IPS DF 4.7 (cell line): ENCODE results near the gene LRRC4C.

ENCODE experiments used
- DNase-seq: peaks from one replicate; pipeline ENCODE4 v3.0.0-alpha.2; 2013; ENCODE audit warnings: low spot score; ENCODE audit errors: extremely low read depth

Gene LRRC4C

DNA sequence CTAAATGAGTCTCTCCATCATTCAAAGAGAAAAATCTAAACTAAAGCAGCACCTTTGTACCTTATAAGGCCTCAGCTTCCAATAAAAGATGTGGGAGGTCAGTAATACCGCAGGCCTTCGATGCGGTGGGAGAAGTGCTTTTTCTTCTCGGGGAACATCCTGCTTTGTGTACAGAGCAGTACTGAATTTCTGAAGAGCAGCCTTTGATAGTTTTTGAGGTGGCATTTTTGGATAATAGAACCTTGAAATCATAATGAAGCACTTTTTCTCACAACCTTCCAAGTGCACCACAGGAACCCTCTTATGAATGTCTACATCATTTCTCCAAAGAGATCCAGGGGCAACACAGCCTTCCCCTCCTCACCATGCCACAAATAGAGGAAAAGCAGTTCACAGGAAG, 39.6 kb downstream of the LRRC4C start:
- no peak for DNase-seq

DNA sequence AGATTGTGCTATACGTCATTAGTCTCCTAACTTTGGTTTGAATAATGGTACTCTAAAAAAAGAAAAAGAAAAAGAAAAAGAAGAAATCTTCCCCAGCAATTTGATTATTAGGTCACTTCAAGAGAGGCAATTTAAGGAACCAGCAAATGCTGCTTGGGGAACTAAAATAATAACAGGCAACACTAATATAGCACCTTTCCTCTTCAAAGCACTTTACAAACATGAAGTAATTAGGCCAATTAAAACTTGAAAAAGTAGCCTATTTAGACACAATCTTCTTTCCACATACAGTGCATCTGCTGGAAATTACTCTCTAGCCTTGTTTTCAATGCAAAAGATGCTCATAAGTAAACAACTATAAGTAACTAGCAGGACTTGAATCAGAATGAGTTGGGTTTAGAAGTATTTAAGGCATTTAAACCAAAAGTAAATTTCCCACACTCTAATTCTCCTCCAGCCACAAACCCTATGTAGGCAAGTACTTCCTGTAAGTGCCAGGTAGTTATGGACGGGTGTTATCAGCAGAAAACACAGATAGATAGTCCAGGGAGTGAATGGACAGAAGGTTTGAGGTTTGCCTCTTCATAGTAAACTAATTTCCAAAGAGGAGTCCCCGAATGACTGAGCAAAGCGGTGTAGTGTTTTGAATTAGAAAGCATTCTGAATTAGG, 44.5 kb downstream of the LRRC4C start:
- no peak for DNase-seq

DNA sequence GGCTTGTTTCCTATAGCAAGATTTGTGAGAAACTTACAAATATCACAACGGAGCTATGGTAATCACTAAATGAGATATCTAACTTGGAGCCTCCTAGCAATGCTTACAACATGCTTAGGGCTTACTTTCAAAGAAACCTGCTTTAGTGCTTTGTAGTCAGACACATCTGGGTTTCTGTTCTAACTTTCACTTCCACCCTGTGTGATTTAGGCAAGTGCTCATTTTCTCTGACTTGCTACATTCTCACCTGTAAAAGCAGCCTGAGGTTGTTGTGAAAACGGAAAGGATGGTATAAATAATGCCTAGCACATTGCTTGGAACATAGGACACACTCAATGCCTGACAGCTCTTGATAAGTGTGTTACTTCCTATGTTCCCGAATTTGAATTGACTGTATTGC, 45.6 kb downstream of the LRRC4C start:
- DNase-seq, result no peak

DNA sequence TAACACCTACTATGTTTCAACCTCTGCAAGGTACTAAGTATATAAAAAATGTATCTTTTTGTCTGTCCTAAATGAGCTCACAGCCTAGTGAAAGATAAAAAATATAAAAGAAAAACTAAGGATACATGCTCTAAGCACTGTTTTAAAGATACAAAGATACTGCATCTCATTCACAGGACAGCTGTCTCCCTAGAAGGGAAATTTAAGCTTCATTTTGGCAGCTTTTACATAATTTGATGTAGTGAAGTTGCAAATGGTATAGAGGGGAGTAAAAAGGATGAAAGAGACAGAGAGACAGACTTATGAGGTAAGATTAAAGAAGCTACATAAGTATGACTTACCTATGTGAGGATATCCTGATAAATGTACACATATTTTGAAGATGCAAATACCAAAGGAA, 53.6 kb downstream of the LRRC4C start:
- DNase-seq, result no peak

DNA sequence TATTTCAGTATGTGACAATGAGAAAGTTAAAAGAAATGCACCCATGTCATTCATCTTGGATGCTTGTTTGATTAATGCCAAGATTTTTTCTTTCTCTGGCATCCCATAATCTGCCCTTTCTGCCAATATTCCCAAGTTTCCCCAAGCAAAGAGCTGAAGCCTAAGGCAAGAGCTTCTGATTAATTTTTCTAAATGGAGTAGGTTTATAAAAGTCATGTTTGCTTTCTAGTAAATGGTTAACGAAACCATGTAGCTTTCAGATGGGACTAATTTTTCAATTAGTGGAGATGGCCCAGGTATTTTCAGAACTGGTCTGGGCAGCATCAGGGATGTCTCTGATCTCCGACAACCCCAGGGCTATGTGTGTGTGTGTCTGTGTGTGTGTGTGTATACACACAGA, 55.3 kb downstream of the LRRC4C start:
- no peak for DNase-seq

DNA sequence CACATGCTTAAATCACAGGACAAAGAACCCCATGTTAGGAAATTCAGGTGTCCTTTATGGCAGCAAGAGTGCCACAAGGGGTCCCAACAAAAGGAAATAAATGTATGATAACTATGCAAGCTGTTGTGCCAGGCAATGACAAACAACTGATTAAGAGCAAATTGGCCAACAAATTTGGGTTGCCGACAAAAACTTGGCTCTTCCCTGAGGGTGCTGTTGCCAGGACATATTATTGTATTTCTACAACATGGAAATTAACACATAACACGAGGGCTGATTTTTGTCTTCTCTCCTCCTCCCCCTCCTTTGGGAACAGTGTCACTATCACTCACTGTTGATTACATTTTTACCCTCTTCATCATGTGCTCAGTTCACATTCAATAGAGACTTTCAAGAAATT, 56.0 kb downstream of the LRRC4C start:
- no peak for DNase-seq

DNA sequence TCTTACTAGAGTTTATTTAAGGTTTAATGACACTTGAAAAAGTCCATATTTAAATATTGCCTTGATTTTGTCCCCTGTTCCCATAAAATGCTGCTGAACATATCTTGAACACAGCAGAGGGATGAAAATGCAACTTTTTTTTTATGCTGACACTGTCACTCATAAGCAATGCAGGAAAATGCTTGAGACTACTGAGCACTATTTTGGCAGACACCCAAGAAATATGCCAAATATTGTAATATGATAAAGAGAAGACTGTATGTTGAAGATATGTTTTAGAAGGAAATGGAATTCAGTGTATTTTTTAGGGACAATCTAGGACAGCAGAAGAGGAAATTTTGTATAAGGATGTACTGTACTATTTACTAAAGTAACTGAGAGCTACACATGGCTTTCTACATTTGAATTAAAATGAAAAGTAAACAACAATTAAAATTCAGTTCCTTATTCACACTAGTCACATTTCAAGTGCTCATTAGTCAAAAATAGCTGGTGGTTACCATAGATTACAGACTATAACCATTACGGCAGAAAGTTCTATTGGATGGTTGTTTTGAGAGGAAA, 58.6 kb downstream of the LRRC4C start:
- DNase-seq, result no peak

DNA sequence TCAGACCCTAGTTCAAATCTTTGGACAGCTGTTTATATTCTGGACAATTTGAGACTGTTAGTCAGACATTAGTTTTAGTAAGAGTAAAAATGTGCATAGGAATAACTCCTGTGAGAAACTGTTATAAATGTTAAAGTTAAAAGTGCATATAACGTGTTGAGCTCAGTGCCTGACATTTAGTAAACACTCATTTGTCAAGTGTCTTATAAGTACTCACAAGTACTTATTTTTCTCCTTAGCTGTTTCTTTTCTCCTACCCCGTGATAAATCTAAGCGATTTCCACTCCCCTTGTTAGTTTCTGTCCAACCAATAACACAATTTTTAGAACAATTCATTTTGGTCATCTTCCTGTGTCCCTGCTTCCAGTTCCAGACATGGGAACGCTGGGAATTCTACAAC, 59.3 kb downstream of the LRRC4C start:
- DNase-seq, result no peak

DNA sequence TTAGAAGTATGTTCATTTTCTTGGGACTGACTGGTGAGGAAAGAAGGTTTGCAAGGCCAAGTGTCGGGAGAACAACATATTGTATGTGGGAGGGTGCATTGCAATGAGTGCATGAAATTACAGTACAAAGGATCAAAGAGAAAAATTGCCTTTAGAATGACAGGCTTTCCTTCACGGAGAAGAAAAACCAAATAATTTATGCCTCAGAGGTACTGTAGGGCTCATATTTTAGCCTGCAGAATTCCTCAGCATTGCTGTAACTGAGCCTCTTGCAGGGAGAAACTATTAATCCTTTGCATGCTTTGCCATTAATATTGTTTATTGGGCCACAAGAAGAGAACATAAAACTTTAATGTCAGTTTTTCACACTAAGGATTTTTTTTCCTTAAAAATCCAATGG, 60.1 kb downstream of the LRRC4C start:
- DNase-seq, result no peak

DNA sequence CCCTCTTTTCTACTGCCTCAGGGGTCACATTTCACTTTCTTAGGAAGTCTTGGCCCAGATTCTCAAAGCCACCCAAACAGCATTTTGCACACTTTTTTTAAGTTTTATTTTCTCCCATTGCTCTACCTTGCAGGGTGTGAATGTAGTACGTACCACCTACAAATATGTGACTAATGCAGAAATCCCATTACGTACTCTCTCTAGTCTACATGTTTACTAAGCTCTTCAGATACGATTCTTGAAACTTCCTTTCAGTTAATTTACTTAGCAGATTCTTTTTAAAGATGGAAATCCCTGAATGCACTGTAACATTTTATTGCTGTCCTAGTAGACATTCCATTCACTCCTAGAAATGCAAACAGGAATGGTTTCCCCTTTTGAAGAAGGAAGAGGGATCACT, 61.3 kb downstream of the LRRC4C start:
- DNase-seq, result no peak

DNA sequence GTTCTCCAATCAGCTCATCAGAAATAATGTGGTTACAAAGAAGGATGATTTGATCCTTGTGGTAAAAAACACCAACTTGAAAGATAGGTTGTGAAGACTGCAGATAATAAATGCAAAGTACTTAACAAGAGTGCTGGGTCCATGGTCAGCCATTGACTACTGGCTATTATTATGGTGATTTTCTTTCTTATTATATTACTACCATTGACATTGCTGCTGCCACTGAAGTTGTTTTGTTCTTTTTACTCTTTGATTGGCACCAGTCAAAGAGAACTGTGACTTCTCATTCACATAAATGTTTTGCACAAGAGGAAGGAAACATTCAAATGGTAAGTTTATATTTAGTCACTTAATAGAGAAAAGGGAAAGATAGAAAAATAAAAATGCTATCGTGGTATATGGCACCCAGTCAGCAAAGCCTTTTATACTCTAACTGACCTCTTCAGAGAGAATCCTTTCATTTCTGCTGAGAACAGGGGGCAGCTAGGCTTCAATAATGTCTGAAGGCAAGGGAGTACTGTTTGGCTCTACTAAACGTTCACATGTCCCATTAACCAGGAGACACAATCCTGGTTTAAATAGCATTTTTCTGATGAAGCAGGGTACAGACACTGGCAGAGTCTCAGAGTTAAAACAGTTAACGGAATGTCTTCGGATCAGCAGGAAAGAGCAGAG, 64.8 kb downstream of the LRRC4C start:
- no peak for DNase-seq

DNA sequence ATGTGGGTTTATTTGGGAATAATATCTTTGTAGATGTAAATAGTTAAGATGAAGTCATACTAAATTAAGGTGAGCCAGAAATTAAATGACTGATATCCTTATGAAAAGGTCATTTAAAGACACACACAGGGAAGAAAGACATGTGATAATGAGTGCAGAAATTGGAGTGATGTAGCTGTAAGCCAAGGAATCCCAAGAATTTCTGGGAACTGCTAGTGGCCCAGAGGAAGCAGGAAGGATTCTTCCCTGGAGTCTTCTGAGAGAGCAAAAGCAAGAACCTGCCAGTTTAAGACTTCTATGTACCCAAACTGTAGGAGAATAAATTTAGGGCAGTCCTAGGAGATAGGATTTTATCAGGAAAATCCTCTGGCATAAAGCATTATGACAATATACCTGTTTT, 66.9 kb downstream of the LRRC4C start:
- DNase-seq, result peak; percentile 56

DNA sequence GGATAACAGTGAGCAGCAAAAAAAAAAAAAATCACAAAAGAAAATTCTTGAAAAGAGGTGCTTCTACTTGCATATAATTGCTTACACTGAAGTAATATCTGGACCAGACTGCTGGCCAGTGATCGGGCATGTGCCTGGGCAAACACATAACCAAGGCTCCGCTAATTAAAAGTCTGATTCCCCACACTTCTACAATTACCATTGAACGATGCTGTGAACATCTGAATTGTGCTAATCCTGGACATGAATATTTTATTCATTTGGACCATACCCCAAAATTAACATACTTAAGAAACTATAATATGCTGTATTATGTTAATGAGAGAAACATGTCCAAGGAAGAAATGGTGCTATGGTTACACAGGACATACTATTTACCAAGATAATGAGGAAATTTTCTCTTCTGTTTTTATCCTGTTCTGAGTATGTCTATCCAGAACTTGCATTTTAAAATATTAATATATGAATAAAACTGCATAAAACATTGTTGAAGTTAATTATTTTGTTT, 69.8 kb downstream of the LRRC4C start:
- DNase-seq, result no peak

DNA sequence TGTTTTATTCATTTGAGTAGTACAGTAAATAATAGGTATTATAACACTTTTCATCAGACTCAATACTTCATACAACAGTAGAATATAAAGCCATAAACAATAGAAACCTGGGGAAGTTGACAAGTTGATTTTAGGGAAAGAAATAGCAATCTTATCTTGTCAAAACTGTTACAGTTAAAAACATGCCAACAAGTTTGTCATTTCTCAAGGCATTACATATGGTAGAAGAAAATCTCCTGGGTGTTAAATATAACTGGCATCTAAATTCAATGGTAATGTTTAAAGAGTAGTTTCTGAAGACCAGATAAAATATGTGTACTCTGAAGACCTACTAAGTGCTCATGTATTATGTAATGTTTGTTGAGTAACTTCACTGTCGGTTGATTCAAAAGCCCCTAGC, 75.1 kb downstream of the LRRC4C start:
- no peak for DNase-seq

DNA sequence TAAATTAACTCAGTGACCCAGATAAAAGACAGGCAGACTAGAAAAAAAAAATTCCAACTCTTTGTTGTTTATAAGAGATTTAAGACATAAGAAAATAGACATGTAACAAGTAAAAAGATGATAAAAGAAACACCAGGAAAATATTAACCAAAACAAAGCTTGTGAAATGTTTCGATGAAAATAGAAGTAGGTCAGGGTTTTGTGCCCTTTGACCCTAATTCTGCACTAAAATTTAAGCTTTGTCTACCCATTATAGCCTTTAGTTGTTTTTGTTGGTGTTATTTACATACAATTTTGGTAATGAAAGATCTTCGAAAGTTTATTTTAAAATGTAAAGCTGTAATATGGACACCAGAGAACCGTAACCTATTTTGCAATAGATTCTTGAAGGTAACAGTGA, 75.7 kb downstream of the LRRC4C start:
- DNase-seq, result no peak

DNA sequence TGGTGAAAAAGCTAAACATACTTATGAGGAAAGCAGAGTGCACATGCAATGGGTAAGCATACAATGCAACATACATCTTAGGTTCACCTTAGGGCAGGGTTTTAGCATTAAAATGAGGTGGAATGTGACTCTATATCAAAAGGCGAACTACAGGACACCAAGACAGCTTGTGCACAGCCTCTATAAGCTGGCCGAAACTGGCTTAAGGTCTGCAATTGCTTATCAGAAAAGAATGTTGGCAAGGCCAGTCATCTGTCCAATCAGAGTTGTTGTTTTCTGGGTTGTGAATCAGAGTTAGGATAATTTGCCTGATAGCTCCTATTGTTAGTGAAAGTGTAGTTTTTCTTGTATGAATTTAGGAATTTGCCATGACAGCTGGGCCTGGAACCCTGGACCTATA, 76.5 kb downstream of the LRRC4C start:
- no peak for DNase-seq

DNA sequence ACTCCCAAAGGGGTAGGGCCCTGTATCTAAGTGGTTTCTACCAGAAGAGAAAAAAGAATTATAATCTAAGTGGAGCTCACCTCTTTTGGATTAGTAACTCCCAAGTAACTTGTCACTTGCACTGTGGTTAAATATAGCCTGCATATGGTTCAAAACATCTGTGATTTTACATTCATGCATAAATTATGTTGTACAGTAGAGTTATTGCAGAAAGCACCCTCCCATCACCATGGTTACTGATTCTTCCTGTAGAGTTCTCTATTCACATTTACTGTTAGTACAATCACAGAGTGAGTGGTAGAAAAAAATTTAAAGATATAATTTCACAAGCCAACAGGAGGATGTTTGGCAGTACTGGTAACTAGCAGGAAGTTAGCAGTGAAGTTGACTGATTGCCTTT, 80.4 kb downstream of the LRRC4C start:
- no peak for DNase-seq

DNA sequence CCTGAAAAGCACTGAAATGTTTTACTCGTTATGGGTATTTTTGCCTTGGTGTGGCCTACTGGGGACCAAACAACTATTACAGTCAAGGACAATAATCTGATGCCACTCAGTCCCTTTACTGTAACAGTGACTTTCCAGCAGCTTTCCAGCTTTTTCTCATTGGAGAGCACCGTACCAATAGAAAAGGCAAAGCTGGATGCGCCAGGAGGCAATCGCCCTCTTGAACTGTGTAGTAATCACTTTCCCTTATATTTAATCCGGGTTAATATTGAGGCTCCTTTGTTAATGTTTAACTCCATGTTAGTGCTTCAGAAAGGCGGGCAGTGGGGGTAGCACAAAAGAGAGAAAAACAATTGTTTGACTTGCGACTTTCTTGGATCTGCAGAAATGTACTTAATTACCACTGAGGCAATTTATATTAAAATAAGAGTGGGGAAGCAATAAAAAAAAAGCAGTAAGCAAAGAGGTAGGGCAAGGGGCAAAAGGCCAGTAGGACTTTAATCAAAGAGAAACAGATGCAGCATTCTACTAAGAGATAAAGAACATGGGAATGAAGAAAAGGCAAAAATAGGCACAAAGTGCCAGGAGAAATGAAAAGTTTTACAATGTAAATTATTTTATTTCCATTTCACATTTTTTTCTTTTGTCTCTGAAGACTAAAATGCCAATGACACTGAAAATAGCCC, 81.6 kb downstream of the LRRC4C start:
- DNase-seq, result no peak

DNA sequence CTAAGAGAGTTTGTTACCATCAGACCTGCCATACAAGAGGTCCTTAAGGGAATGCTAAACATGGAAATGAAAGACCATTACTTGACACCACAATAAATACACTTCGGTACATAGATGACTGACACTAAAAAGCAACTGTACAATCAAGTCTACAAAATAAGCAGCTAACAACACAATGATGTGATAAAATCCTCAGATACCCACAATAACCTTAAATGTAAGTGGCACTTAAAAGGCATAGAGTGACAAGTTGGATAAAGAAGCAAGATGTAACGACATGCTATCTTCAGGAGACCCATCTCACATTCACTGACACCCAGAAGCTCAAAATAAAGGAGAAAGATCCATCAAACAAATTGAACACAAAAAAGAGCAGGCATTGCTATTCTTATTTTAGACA, 107.6 kb downstream of the LRRC4C start:
- no peak for DNase-seq

DNA sequence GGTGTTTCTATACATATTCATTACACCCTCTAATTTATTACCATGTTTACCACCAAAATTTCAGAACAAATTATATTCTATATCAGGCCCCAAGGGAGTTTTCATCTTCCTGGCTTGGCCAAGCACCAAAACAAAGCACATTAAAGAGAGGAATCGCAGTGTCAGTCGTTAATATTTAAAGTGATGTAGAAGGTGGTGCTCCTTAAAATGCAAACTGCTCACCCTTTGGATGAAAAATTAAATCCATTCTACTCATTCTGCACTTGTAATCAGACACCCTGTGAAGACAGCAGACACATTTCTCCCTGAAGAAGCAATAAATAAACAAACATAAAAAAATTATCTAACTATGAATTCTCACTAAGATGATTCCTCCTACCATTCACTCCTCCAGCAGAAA, 113.4 kb downstream of the LRRC4C start:
- DNase-seq, result no peak

DNA sequence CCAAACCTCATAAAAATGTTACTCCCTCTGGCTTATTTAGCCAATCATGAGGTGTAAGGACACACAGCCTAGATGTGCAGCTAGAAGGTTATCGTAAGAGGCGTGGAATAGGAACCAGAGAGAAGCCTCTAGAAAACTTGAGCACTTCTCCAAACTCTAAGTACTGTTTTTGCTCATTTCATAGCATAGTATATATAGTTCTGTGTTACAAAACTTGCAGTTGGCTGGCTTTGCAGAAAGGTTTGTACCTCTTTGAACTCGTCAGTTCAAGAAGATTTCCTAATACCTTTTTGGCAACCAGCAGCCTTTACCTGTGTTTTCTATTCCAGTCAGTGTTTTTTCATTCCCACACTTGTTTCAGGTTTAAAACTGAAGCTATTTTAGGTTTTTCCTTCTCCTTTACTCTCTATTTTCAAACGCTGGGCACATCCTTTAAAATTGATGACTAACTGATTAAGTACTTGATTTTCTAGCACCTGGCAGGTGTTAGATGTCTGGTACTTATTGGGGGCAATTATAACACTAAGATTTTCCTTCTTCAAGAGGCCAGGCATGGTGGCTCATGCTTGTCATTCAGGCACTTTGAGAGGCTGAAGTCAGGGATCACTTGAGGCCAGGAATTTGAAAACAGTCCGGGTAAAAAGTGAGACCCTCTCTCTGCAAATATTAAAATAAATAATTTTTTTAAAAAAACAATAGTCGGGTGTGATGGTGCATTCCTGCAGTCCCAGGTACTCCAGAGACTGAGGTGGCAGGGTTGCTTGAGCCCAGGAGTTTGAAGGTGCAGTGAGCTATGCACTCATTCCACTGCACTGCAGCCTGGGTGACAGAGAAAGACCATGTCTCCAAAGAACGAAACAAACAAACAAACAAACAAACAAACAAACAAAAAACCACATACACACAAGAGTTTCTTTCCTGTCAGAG, 125.2 kb downstream of the LRRC4C start:
- DNase-seq, result no peak
